ENCODE data around the gene TSPAN5. TPM values are rescaled to one million over a fixed set of nuclear protein-coding genes. Genes with fewer than 3 reads are reported as not detected.
A peak's percentile ranks its signal among the peaks of the same experiment; 100 is the strongest.

TSPAN5 gene
- total RNA-seq, 1 experiment from 2014 or later: 41.8 TPM

GRCh38 chr4:98627531-98628257 lies 30.7 kb downstream of the TSPAN5 start:
- ChIA-PET POLR2A (ENCODE audit: unreplicated experiment) (interaction anchor here (0.7 kb wide), 1 partner anchor 32 kb away, joined by 4 read pairs; no protein-coding TSS in a partner anchor), CTCF (interaction anchor here (0.6 kb wide), 2 partner anchors 85 to 300 kb away, joined by 3 to 6 read pairs; no protein-coding TSS in a partner anchor)
- no peak overlapping the region for H2AFZ ChIP-seq (ENCODE audit: low read length)
- H3K36me3 ChIP-seq (ENCODE audit: low read depth, low read length): no peaks in the 10 kb centered on the region
- no peak overlapping the region for H3K4me3 ChIP-seq (ENCODE audit: low read length)
- peaks cover 97% of the 10 kb centered on the region for H3K79me2 ChIP-seq (ENCODE audit: low read length)
- no peaks in the 10 kb centered on the region for H4K20me1 ChIP-seq (ENCODE audit: low read length)
- H3K27me3 ChIP-seq (ENCODE audit: low read length): no peaks in the 10 kb centered on the region
- DNase-seq (peak; percentile 63), ATAC-seq (peak; percentile 39)
- peaks cover 60% of the 10 kb centered on the region for H3K4me1 ChIP-seq (ENCODE audit: insufficient read depth, low read length)
- no TSS peak for BruUV-seq (replicated peaks)
- TF ChIP-seq EZH2 (IDR thresholded peaks at IDR 0.05; ENCODE audit: low read length, unreplicated experiment): no peak
- 0 out of 2 replicates have a peak, but pooled peaks have one; percentile 21 for TF ChIP-seq CTCF (conservative IDR thresholded peaks at IDR 0.05; ENCODE audit: low read depth, low read length)
- TF ChIP-seq EZH2phosphoT487 (IDR thresholded peaks at IDR 0.05; ENCODE audit: borderline replicate concordance, low read length): no peak
- peak overlapping the region; percentile 76 for H3K4me2 ChIP-seq (ENCODE audit: low read length)
- no peaks in the 10 kb centered on the region for H3K9me3 ChIP-seq (ENCODE audit: low read length)
- H3F3A ChIP-seq (ENCODE audit: low read length, unreplicated experiment): no peaks in the 10 kb centered on the region
- intact Hi-C loops (cut with micrococcal nuclease): loop anchor here (2.0 to 5.0 kb wide), 4 partner anchors 55 to 365 kb away; partner anchors contain the start of gene RAP1GDS1
- H3K9ac ChIP-seq (ENCODE audit: low read length): peak overlapping the region; percentile 51; the same call in 1 of the 2 replicates
- H3K9me2 ChIP-seq (replicated peaks; ENCODE audit: low read length): no peaks in the 10 kb centered on the region
- peak overlapping the region; percentile 96 for H3K27ac ChIP-seq (ENCODE audit: low read length)

DNA sequence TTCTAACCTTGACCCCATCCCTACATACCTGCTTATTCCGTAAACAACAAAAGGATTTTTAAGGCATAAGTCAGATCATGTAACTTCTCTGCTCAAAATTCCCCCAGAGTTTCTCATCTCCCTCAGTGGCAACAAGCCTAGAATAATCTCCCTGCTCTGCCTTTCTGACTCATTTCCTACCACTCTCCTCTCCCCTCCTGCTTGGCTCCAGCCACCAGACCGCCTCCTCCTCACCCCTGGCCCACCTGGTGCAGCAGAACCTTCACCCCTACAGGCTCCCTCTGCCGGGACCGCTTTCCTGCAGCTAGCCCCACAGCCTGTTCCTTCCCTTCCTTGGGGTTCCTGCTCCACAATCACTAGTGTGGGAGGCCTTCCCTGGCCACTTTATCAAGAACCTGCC lies 32.1 kb downstream of the TSPAN5 start:
- H3K79me2 ChIP-seq (ENCODE audit: low read length): peaks cover 97% of the 10 kb centered on the region
- H3K9me2 ChIP-seq (replicated peaks; ENCODE audit: low read length): no peaks in the 10 kb centered on the region
- H3K4me2 ChIP-seq (ENCODE audit: low read length): peak overlapping the region; percentile 76
- H3K4me1 ChIP-seq (ENCODE audit: insufficient read depth, low read length): peaks cover 57% of the 10 kb centered on the region
- no peaks in the 10 kb centered on the region for H3K27me3 ChIP-seq (ENCODE audit: low read length)
- H3K36me3 ChIP-seq (ENCODE audit: low read depth, low read length): no peaks in the 10 kb centered on the region
- no peaks in the 10 kb centered on the region for H3K9me3 ChIP-seq (ENCODE audit: low read length)
- TF ChIP-seq CTCF (conservative IDR thresholded peaks at IDR 0.05; ENCODE audit: low read depth, low read length) (peak; percentile 41), EZH2 (IDR thresholded peaks at IDR 0.05; ENCODE audit: low read length, unreplicated experiment) (no peak), EZH2phosphoT487 (IDR thresholded peaks at IDR 0.05; ENCODE audit: borderline replicate concordance, low read length) (no peak)
- H2AFZ ChIP-seq (ENCODE audit: low read length): no peak overlapping the region
- DNase-seq (peak; percentile 89), ATAC-seq (peak; percentile 91)
- CTCF ChIA-PET: interaction anchor here (0.6 kb wide), 1 partner anchor 369 kb away, joined by 5 read pairs; the partner anchor contains the start of gene METAP1
- POLR2A ChIA-PET (ENCODE audit: unreplicated experiment): no interaction called here
- H3F3A ChIP-seq (ENCODE audit: low read length, unreplicated experiment): no peaks in the 10 kb centered on the region
- no TSS peak for BruUV-seq (replicated peaks)
- peak overlapping the region; percentile 65 for H3K9ac ChIP-seq (ENCODE audit: low read length)
- H4K20me1 ChIP-seq (ENCODE audit: low read length): no peaks in the 10 kb centered on the region
- peak overlapping the region; percentile 96 for H3K27ac ChIP-seq (ENCODE audit: low read length)
- intact Hi-C loops (cut with micrococcal nuclease): loop anchor here (1.0 to 5.0 kb wide), 6 partner anchors 28 to 364 kb away; partner anchors contain the start of gene RAP1GDS1
- peak overlapping the region; percentile 54 for H3K4me3 ChIP-seq (ENCODE audit: low read length)
